HG03565 (cell line): ENCODE measurements around the gene RAB10.
"Not testable (repeated sequence)": the region's sequence is repeated elsewhere in the genome, so short reads cannot be mapped to it uniquely, and the experiment has no call there.

Experiments used
- ATAC-seq: cut with Tn5 transposase; IDR thresholded peaks from one replicate; pipeline ENCODE4 v1.9.1; 2021; ENCODE audit warnings: mild to moderate bottlenecking, moderate library complexity; ENCODE audit not compliant: unreplicated experiment

The RAB10 gene

DNA sequence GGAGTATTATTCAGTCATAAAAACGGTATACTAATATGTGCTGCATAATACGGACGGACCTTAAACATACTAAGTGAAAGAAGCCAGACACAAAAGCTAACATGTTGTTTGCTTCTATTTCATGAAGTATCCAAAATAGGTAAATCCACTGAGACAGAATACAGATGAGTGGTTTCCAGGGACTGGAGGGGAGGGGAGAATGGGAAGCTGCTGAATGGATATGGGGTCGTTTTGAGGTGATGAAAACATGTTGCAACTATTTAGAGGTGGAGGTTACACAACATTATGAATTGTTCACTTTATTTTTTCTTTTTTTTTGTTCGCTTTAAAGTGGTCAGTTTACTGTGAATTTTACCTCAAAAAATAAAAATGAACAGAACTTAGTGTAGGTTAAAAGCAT lies 52.9 kb downstream of the RAB10 start:
- no peak for ATAC-seq

DNA sequence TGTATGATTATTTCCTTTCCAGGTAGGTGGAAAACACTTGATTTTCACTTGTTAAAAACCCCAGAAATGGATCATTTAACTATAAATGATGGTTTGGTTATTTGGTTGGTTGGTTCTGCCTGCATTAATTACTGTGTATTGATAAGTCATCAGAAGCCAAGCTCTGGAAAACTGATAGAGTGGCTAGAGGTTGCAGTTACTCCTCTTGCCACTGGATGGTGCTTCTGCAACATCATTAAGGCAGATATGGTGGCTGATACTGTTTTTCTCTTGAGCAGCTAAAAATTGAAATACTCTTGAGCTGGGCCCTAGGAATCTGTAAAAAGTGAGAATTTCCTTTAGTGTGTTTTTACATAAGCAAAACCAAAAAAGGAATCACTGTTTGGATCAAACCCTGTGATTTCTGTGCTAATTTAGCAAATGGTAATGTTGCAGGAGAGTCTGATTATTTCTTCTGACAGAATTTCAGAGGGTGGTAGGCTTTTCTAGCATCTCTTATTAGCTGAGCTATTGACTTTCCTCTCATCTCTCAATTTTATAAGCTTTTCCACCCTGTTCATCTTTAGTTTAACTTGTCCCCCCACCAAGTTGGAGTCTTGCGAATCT lies 54.3 kb downstream of the RAB10 start:
- no peak for ATAC-seq

DNA sequence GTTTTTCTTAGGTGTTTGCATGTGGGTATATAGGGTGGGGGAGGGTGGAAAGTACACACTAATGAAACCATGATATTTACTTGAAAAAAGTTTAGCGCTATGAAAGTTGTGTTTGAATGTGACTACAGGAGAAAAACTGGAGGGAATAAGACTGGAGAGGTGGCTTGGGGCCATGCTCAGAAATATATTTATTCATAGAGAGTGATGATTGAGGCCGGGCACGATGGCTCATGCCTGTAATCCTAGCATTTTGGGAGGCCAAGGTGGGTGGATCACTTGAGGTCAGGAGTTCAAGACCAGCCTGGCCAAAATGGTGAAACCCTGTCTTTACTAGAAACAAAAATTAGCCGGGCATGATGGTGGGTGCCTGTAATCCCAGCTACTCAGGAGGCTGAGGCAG lies 55.0 kb downstream of the RAB10 start:
- ATAC-seq = not testable (repeated sequence)

DNA sequence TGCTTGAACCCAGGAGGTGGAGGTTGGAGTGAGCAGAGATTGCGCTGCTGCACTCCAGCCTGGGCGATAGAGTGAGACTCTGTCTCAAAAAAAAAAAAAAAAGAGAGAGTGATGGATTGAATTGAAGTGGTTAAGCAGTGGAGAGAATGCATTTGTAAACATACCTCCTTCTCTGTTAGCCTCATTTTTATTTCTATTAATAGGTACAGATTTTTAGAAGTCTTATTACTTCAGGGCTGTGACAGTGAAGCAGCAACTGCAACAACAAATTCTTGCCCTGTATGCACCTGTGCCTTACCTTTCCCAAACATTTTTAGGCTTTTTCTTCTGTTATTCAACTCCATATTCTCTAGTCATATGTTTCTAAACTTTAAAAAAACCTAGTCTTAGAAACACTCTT lies 55.5 kb downstream of the RAB10 start:
- no peak for ATAC-seq

DNA sequence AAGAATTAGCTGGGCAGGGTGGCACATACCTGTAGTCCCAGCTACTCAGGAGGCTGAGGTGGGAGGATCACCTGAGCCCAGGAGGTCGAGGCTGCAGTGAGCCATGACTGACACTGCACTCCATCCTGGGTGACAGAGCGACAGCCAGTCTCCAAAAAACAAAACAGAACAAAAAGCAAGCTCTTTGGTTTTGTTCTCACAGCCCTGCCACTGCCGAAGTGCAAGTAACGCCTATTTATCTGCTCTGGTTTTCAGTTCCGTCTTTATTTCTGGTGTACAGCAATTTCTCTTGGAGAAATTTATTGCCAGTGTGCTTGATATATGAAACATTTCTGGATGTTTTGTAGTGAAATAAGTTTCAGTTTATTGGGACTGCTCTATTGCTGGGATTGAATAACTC lies 61.9 kb downstream of the RAB10 start:
- no peak for ATAC-seq

DNA sequence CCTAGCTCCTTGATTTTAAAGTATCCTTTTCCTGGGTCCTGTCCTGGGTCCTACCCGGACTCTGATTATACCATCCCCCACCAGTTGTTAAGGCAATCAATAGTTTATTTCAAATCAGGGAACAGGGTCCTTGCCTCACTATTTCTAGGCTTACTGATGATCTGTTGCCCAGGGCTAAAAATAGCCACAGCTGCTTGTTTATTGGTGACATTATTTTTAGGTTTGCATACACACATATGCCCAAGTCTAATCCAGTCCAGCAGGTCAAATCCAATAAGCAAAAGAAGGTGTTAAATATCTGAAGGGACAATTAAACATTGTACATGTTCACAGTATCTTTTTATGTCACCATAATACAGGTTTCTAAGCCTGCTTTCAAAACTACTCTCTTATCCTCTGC lies 66.0 kb downstream of the RAB10 start:
- no peak for ATAC-seq

DNA sequence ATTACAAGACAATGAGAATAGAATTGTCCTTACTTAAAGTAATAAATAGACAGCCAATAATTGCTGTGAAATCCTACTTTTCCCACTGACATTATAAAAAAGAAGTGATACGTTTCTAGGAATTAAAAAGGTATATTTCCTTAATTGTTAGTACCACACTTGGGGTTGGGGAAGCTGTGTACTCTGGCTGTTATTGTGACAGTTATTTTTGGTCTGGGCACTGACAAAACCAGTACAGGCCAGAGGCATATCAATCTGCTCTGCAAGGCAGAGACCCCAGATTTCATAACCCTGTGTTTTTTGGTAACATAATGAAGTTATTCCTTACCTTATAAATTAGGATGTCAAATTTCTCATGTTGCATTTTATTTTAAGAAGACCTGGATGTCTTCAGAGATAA lies 66.5 kb downstream of the RAB10 start:
- ATAC-seq = no peak

DNA sequence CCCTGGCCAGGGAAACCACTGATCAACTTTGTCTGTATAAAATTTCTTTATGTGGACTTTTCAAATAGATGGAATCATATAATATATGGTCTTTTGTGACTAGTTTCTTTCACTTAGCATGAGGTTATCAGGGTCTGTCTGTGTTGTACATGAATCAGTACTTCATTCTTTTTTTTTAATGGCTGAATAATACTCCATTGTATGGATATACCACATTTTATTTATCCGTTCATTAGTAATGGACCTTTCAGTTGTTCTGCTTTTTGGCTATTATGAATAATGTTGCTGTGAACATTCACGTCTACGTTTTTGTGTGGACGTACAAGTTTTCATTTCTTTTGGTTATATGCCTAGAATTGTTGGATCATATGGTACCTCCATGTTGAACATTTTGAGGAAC lies 69.9 kb downstream of the RAB10 start:
- ATAC-seq = no peak

DNA sequence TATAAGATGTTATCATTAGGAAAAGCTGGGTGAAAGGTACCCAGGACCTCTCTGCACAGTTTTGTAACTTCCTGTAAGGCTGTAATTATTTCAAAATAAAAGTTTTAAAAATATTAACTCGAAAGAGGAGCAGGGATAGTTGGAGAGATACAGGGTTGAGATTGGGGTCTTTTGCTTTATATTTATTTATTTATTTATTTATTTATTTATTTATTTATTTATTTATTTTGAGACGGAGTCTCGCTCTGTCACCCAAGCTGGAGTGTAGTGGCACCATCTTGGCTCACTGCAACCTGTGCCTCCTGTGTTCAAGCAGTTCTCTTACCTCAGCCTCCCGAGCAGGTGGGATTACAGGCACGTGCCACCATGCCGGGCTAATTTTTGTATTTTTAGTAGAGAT lies 74.8 kb downstream of the RAB10 start:
- ATAC-seq = not testable (repeated sequence)

DNA sequence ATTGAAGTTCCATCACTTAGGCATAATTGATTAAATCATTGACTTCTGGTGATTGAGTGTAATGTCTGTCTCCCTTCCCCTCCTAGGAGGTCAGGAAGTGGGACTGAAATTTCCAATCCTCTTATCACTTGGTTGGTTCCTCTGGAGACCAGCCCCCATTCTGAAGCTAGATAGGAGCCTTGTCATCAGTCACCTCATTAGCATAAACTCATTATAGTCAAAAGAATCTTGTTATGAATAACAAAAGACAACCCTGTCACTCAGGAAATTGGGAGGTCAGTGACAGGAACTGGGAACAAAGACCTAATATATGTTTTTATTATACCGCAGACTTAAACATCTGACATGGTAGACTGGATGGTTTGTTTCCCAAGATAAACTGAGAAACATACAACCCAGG lies 78.3 kb downstream of the RAB10 start:
- no peak for ATAC-seq

DNA sequence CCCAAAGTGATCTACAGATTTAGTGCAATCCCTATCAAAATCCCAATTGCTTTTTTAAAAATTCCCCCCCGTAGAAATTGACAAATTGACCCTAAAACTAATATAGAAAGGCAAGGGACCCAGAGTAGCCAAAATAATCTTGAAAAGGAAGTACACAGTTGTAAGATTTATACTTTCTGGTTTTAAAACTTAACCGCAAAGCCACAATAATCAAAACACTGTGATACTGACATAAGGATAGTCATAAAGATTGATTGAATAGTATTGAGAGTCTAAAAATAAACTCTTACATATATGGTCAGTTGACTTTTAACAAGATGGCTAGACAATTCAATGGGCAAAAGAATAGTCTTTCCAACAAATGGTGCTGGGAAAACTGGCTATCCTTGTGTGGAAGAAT lies 80.3 kb downstream of the RAB10 start:
- no peak for ATAC-seq

DNA sequence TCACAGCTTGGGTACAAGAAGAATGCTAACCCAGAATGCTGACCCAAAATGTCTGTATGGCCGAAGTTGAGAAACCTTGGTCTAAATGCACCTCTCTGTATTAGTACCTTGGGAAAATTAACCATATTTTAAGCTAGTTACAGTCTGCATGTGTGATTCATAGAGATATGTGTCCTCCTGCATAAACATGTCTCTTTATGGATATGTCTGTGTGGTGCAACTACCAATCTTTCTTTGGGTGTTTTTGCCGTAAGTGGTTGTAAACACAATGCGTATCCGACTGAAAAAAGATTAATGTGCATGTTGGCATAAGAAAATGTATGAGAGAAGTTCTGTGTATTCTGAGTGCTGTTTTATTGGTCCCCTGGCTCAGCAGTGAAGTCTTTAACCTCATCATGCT lies 84.8 kb downstream of the RAB10 start:
- ATAC-seq = no peak

DNA sequence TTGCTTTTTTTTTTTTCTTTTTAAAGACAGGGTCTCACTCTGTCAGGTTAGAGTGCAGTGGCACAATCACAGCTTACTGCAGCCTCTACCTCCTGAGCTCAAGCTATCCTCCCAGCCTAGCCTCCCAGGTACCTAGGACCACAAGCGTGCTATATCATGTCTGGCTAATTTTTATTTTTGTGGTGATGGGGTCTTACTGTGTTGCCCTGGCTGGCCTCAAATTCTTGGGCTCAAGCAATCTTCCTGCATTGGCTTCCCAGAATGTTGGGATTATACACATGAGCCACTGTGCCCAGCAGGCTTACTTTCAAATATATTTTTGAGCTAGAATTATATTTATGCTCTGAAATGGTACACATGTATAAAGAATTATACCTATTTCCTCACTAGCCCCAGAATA lies 85.6 kb downstream of the RAB10 start:
- ATAC-seq = no peak

DNA sequence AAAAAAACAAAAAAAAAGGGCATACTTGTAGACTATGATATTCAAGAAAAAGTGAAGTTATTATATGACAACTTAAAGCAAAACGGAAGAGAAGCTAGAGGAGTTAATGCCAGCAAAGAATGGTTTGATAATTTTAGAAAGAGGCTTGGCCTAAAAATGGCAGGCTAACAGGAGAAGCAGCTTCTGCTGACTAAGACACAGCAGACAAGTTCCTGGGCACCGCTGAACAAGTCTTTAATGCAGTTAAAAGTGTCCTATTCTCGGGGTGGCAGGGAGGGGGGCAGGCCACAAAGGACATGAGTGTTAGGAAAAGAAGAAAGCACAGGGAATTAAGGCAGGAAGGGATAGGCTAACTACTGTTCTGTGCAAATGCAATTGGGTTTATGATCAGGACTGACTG lies 88.7 kb downstream of the RAB10 start:
- ATAC-seq = no peak

DNA sequence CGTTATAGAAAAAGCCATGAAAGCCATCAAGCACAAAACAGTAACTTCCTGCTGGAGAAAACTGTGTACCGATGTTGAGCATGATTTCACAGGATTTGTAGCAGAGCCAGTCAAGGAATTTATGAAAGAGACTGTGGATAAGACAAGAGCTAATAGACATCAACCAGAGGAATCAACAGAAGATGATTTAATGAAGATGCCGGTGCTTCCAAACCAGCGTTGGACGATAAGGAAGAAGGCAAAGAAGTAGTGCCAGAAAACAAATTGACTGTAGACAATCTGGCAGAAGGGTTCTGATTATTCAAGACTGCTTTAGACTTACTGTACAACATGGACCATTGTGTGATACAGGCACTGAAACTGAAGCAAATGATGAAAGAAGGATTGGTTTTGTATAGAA lies 89.5 kb downstream of the RAB10 start:
- no peak for ATAC-seq

DNA sequence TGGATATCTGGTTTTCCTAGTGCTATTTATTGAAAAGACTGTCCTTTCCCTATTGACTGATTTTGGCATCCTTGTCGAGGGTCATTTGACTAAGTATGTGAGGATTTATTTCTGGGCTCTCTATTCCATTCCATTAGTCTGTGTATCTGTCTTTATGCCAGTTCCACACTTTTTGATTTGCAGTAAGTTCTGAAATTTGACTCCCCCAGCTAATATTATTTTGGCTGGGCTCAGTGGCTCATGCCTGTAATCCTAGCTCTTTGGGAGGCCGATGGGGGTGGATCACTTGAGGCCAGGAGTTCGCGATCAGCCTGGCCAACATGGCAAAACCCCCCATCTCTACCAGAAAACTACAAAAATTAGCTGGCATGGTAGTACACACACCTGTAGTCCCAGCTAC lies 92.2 kb downstream of the RAB10 start:
- no peak for ATAC-seq

DNA sequence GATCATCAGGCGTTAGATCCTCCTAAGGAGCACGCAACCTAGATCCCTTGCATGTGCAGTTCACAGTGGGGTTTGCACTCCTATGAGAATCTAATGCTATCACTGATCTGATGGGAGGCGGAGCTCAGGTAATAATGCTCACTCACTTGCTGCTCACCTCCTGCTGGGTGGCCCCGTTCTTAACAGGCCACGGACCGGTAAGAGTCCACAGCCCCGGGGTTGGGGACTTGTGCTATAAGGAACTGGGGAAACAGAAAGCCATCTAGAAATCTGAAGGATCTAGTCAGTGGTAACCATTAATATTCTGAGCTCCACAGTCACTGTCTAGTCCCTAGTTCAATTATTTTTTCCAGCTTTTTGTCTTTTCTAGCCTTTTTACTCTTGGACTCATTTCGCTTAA lies 94.3 kb downstream of the RAB10 start:
- no peak for ATAC-seq

DNA sequence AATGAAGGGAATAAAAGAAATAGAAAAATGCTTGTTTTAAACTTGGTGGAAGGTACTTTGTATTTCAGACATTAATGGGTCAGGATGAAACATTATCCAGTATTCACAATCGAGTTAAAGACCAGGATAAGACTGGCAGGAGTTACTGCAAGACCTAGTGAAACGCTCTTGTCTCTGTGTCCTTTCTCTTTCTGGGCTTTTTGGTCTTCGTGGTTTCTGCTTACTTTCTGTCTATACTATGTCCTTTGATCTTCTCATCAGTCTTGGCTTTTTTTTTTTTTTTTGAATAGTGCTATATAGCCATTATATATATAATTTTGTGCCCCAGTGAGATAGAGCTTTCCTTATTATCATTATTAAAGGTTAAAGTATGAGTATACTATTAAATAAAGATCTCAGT lies 96.9 kb downstream of the RAB10 start:
- ATAC-seq = no peak

DNA sequence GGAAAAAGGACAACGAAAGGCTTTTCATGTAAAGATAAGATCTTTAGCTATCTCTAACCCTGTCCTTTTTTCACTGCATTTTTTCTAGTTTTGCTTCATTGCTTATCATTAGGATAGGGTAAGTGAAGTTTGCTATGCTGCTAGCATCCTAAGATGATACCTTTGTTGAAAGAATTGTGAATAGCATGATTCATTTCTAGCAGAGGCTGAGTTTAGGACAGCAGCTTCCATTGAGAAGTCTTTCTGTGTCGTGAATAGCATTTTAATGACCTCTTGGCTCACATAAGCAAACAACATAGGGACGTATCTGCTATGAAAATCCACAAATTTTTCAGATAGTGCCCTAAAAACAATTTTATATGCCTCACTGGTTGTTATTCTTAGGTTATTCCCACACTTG lies 102.6 kb downstream of the RAB10 start:
- no peak for ATAC-seq

DNA sequence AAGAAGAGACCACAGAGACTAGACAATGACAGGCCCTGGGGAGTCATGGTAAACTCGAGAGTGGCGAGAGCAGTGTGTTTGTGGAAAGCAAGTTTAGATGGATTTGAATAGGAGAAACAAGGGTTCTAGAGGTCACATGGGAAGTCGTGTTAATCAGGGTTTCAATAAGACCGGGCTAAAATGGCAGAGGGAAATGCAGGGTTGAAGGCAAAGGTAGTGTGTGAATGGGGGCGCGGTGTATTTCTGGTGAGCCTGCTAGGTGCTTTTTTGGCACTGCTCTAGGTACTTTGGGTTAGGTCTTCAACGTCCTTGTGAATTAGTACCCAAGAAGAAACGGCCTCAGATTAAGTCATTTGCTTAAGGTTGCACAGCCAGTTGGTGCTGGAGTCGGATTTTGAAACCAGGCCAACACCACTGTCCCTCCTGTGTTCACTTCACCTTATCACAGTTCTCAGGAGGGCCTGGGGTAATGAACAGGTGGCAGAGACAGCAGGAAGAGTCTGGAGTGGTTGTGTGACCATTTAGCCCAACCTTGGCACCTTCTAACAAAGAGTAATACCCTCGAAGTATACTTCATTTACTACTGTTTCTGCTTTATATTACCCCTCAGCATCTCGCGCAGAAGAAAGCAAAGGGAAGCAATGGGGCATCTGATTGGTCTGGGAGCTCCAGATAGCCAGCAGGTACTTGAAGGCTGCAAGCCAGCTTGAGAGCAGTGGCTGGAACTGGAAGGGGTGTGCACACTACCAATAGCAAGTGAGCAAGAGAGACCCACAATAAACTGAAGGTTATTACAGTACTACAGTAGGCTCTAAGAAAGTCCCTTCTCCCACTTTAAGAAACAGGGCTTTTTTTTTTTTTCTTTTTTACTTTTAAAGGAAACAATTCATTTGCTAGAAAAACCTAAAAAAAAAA lies 105.6 kb downstream of the RAB10 start:
- no peak for ATAC-seq

DNA sequence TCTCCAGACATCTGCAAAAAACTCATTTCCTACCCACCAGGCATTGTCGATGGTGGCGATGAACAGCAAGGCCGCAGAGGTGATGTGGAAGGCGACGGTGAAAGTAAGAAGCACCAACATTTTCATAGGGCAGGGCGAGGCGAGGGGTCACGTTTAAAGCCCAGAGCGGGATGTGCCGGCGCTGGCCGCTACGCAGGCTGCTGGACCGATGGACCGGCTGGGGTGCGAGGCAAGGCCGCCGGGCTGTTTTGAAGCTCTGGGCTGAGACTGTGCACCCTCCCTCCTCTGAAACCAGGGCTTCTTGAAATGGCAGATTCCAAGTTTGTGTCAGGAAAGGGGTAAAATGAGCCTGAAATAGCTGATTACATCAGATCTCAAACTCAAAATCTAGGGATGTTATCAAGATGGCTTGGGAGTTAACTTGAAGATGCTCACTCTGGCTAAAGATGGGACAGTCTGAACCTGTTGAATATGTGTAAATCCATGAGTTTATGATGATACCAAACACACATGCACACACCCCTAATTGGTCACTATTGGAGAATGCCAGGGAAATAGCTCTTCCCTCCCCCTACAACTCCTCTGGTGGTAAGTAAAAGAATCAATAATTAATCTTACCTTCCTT lies 107.4 kb downstream of the RAB10 start:
- no peak for ATAC-seq

DNA sequence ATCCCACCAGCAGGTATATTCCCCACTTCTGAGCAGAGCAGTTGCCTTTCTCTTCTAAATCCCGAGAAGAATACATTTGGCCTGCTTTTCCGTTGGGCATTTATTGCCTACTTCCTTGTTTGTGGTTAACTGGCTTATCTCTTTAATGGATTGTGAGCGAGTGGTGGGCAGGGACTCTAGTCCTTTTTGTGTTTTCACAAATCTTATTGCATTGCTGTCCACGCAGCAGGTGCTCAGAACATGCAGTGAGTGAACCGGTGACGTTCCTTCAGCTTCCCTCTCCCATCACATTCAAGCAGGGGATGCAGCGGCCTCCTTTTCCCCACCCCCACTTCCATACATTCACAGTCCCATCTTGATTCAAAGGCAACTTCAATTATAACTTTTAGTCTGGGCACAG lies 110.1 kb downstream of the RAB10 start:
- ATAC-seq = no peak
